H1 (cell line): ENCODE data around the gene PIK3R1. TPM values are rescaled to one million over a fixed set of nuclear protein-coding genes. Genes with fewer than 3 reads are reported as not detected.
A peak's percentile ranks its signal among the peaks of the same experiment; 100 is the strongest.

ENCODE experiments used
- CTCF ChIA-PET: fragments of 300-600 bp; sonication (Branson Sonifier 250); formaldehyde crosslinking; loops from one replicate; lab custom pipeline; 2021; ENCODE audit not compliant: partially characterized antibody; lab: Charles Lee
- POLR2A ChIA-PET: fragments of 300-600 bp; sonication (Branson Sonifier 250); formaldehyde crosslinking; loops from one replicate; lab custom pipeline; 2021; ENCODE audit warnings: inconsistent platforms; ENCODE audit not compliant: partially characterized antibody; lab: Charles Lee
- DNase-seq, 2 experiments: peaks; one replicate each; pipeline versions ENCODE4 v3.0.0 to v3.0.0-alpha.2; 2010 to 2022; ENCODE audit warnings: low spot score in 2 of 2, low read depth in 1 of 2, mixed read lengths in 1 of 2
- FAIRE-seq: peaks from 2 replicates; lab custom pipeline; 2011; peaks lifted over from hg19 to GRCh38; lab: Jason Lieb, UNC
- H2AFZ ChIP-seq: 2 replicates; pipeline ENCODE4 v1.8.1; 2012; ENCODE audit warnings: low read length, inconsistent platforms
- H2AK5ac ChIP-seq: 2 replicates; pipeline ENCODE4 v1.6.1; 2013; ENCODE audit warnings: low read depth, low read length
- H2BK120ac ChIP-seq: replicated peaks from 2 replicates; pipeline ENCODE3; 2013; ENCODE audit warnings: low read depth, low read length, inconsistent platforms
- H2BK12ac ChIP-seq: 2 replicates; pipeline ENCODE4 v1.6.1; 2013; ENCODE audit warnings: low read depth, low read length
- H2BK15ac ChIP-seq: 2 replicates; pipeline ENCODE4 v1.6.1; 2013; ENCODE audit warnings: low read length
- H2BK20ac ChIP-seq: 2 replicates; pipeline ENCODE4 v1.6.1; 2013; ENCODE audit warnings: low read length
- H2BK5ac ChIP-seq: 2 replicates; pipeline ENCODE4 v1.6.1; 2013; ENCODE audit warnings: low read depth, low read length
- H3K14ac ChIP-seq: 2 replicates; pipeline ENCODE4 v1.6.1; 2013; ENCODE audit warnings: inconsistent platforms; ENCODE audit not compliant: insufficient read length
- H3K18ac ChIP-seq: 2 replicates; pipeline ENCODE4 v1.6.1; 2013; ENCODE audit warnings: low read length; ENCODE audit errors: extremely low read depth
- H3K23ac ChIP-seq: 2 replicates; pipeline ENCODE4 v1.6.1; 2013; ENCODE audit warnings: inconsistent platforms; ENCODE audit not compliant: insufficient read length
- H3K23me2 ChIP-seq: 2 replicates; pipeline ENCODE4 v1.6.1; 2013; ENCODE audit warnings: low read depth, low read length
- H3K27ac ChIP-seq: 2 replicates; pipeline ENCODE4 v1.6.1; 2011; ENCODE audit warnings: low read depth, low read length, inconsistent platforms
- H3K27me3 ChIP-seq, 4 experiments: replicated peaks in 1 of 4; 1 replicate in 1 of 4; 2 replicates in 3 of 4; pipeline versions ENCODE4 v1.6.1 to v1.8.1; 2011 to 2013; ENCODE audit warnings: low read length in 3 of 4, mild to moderate bottlenecking in 3 of 4, inconsistent platforms in 2 of 4, mixed read lengths in 2 of 4, moderate library complexity in 1 of 4; ENCODE audit not compliant: control insufficient read depth in 3 of 4, insufficient read depth in 3 of 4; ENCODE audit errors: extremely low read depth in 1 of 4
- H3K36me3 ChIP-seq, 4 experiments: 2 replicates each; pipeline versions ENCODE4 v1.6.1 to v1.8.1; 2011 to 2013; ENCODE audit warnings: mild to moderate bottlenecking in 4 of 4, low read length in 3 of 4, moderate library complexity in 2 of 4, control low read depth in 1 of 4, inconsistent platforms in 1 of 4; ENCODE audit not compliant: insufficient read depth in 4 of 4, control insufficient read depth in 2 of 4
- H3K4ac ChIP-seq: replicated peaks from 2 replicates; pipeline ENCODE3; 2013; ENCODE audit warnings: low read length, low read depth, mixed read lengths, inconsistent platforms; ENCODE audit not compliant: insufficient read length
- H3K4me1 ChIP-seq, 4 experiments: replicated peaks in 1 of 4; 1 replicate in 1 of 4; 2 replicates in 3 of 4; pipeline versions ENCODE4 v1.6.1 to v1.8.1; 2011 to 2013; ENCODE audit warnings: low read length in 3 of 4, inconsistent platforms in 2 of 4, mixed read lengths in 1 of 4; ENCODE audit not compliant: insufficient read depth in 4 of 4, control insufficient read depth in 3 of 4
- H3K4me2 ChIP-seq, 2 experiments: 2 replicates each; pipeline versions ENCODE4 v1.6.1 to v1.8.1; 2011 to 2013; ENCODE audit warnings: low read depth in 2 of 2, low read length in 2 of 2, control low read depth in 1 of 2, inconsistent platforms in 1 of 2, mild to moderate bottlenecking in 1 of 2; ENCODE audit not compliant: insufficient read depth in 1 of 2
- H3K4me3 ChIP-seq, 4 experiments: fragments of 200-600, 300-600 bp in 1 of 4; sonication (generic), shearing (Covaris generic), sonication (Bioruptor Twin) in 1 of 4; 2 replicates each; pipeline versions ENCODE4 v1.5.1 to v1.8.1; 2011 to 2016; ENCODE audit warnings: low read length in 4 of 4, low read depth in 3 of 4, control low read depth in 2 of 4, inconsistent platforms in 2 of 4, mild to moderate bottlenecking in 2 of 4, mixed read lengths in 1 of 4, moderate library complexity in 1 of 4; ENCODE audit not compliant: insufficient read depth in 2 of 4; ENCODE audit errors: extremely low read depth in 1 of 4
- H3K56ac ChIP-seq: replicated peaks from 2 replicates; pipeline ENCODE3; 2013; ENCODE audit warnings: low read depth, mild to moderate bottlenecking, mixed read lengths, low read length, inconsistent platforms; ENCODE audit not compliant: insufficient read length
- H3K79me1 ChIP-seq: 2 replicates; pipeline ENCODE4 v1.6.1; 2013; ENCODE audit warnings: low read depth, low read length, control low read depth
- H3K79me2 ChIP-seq, 2 experiments: 2 replicates each; pipeline versions ENCODE4 v1.6.1 to v1.8.1; 2012 to 2013; ENCODE audit warnings: low read length in 2 of 2, mild to moderate bottlenecking in 2 of 2, inconsistent platforms in 1 of 2; ENCODE audit not compliant: insufficient read depth in 2 of 2, control insufficient read depth in 1 of 2
- H3K9ac ChIP-seq, 4 experiments: replicated peaks in 1 of 4; 1 replicate in 1 of 4; 2 replicates in 3 of 4; pipeline versions ENCODE4 v1.6.1 to v1.8.1; 2011 to 2013; ENCODE audit warnings: low read depth in 3 of 4, low read length in 3 of 4, control low read depth in 2 of 4, mild to moderate bottlenecking in 2 of 4, moderate library complexity in 2 of 4, inconsistent platforms in 1 of 4; ENCODE audit errors: extremely low read depth in 1 of 4
- H3K9me3 ChIP-seq, 2 experiments: 2 replicates each; pipeline versions ENCODE4 v1.6.1 to v1.8.1; 2012 to 2013; ENCODE audit warnings: mild to moderate bottlenecking in 2 of 2, moderate library complexity in 2 of 2, control low read depth in 1 of 2, inconsistent platforms in 1 of 2, low read depth in 1 of 2, low read length in 1 of 2, mixed read lengths in 1 of 2; ENCODE audit not compliant: insufficient read depth in 2 of 2
- H4K20me1 ChIP-seq, 2 experiments: replicated peaks in 1 of 2; 2 replicates each; pipeline versions ENCODE3 to v1.8.1; 2011 to 2013; ENCODE audit warnings: inconsistent platforms in 2 of 2, low read length in 2 of 2, mild to moderate bottlenecking in 1 of 2; ENCODE audit not compliant: insufficient read depth in 2 of 2, control insufficient read depth in 1 of 2
- H4K5ac ChIP-seq: 2 replicates; pipeline ENCODE4 v1.6.1; 2013; ENCODE audit warnings: low read length, low read depth, mixed read lengths, inconsistent platforms; ENCODE audit not compliant: insufficient read length
- H4K8ac ChIP-seq: 2 replicates; pipeline ENCODE4 v1.8.0; 2013; ENCODE audit warnings: mild to moderate bottlenecking, moderate library complexity, low read length, inconsistent platforms; ENCODE audit not compliant: insufficient read depth; ENCODE audit errors: extremely low read depth
- H4K91ac ChIP-seq: replicated peaks from 2 replicates; pipeline ENCODE3; 2013; ENCODE audit warnings: low read length, mixed read lengths, inconsistent platforms; ENCODE audit not compliant: insufficient read length
- ASH2L ChIP-seq: fragments of 200-600, 300-600 bp; sonication (generic); IDR thresholded peaks from one replicate; pipeline ENCODE4 v1.7.1; 2017; ENCODE audit warnings: low read length
- CBX5 ChIP-seq: fragments of 300-800, 300-1000 bp; sonication (generic); IDR thresholded peaks from 2 replicates; pipeline ENCODE4 v1.7.1; 2016; ENCODE audit warnings: antibody characterized with exemption, low read length, low read depth
- EZH2 ChIP-seq: fragments of 200-600 bp; sonication (generic); IDR thresholded peaks from 2 replicates; pipeline ENCODE4 v1.7.1; 2012; ENCODE audit warnings: low read depth, mild to moderate bottlenecking, moderate library complexity, low read length, inconsistent platforms; ENCODE audit not compliant: severe bottlenecking
- POLR2A ChIP-seq, 2 experiments: IDR thresholded peaks; 1 replicate in 1 of 2; 2 replicates in 1 of 2; pipeline ENCODE4 v1.6.1; 2011; ENCODE audit warnings: low read depth in 2 of 2, low read length in 2 of 2, mild to moderate bottlenecking in 2 of 2; ENCODE audit errors: control extremely low read depth in 1 of 2
- POLR2AphosphoS5 ChIP-seq: IDR thresholded peaks from 2 replicates; pipeline ENCODE4 v1.6.1; 2011; ENCODE audit warnings: low read depth, low read length
- RBBP5 ChIP-seq: IDR thresholded peaks from 2 replicates; pipeline ENCODE4 v1.7.1; 2012; ENCODE audit warnings: low read depth, mild to moderate bottlenecking, inconsistent platforms, low read length, moderate library complexity, borderline replicate concordance
- TBP ChIP-seq: IDR thresholded peaks from 2 replicates; pipeline ENCODE4 v1.6.1; 2011; ENCODE audit warnings: low read depth, low read length, improper control_type of control experiment
- YY1 ChIP-seq: IDR thresholded peaks from 2 replicates; pipeline ENCODE4 v1.6.1; 2011; ENCODE audit warnings: low read depth, mild to moderate bottlenecking, low read length
- ZNF274 ChIP-seq: IDR thresholded peaks from 2 replicates; pipeline ENCODE4 v1.7.0; 2012; ENCODE audit warnings: low read length, borderline replicate concordance; ENCODE audit errors: extremely low read depth
- WGBS, 2 experiments: shearing (Covaris generic) in 1 of 2; methylation state at CpG; one replicate each; pipeline versions ENCODE4 v1.1.6 to v1.1.7; 2013 to 2015; ENCODE audit warnings: low lambda C conversion rate in 2 of 2, mixed read lengths in 2 of 2, inconsistent platforms in 1 of 2, low coverage in 1 of 2, missing lambda C conversion rate in 1 of 2; ENCODE audit not compliant: insufficient replicate concordance in 2 of 2, insufficient coverage in 1 of 2, insufficient read length in 1 of 2; ENCODE audit errors: extremely low coverage in 1 of 2, missing lambda C conversion rate in 1 of 2; 5-methylcytosine and 5-hydroxymethylcytosine counted together
- polyA plus RNA-seq, 7 experiments: library from polyadenylated mRNA; depleted of rRNA in 3 of 7; stranded (reverse) in 5 of 7; unstranded in 2 of 7; fragments of >200 nt in 5 of 7; fragments of 200-250 nt in 2 of 7; gene quantifications; 1 replicate in 5 of 7; 2 replicates in 1 of 7; 4 replicates in 1 of 7; pipeline versions ENCODE4 v1.2.1 to v1.2.3, GENCODE V29; 2011 to 2013; ENCODE audit warnings: missing spikeins in 2 of 7, mixed read lengths in 2 of 7
- total RNA-seq: library from RNA; stranded (reverse); fragmentation: NEBNext Ultra II Directional; extraction: Animal tissue kit (Norgen Biotek cat#: 25700); gene quantifications from 2 replicates; pipeline ENCODE4 v1.2.1, GENCODE V29; 2021
- TF ChIP-seq, protein P1 (sequence below): IDR thresholded peaks from 2 replicates; pipeline ENCODE4 v1.6.1; 2012; ENCODE audit warnings: inconsistent platforms

The PIK3R1 gene
- total and polyA plus RNA-seq, 2 of the 8 experiments (the other 6 are each of a cell fraction or from before 2014, with no cell fraction given): 2.3 to 13.7 TPM

DNA sequence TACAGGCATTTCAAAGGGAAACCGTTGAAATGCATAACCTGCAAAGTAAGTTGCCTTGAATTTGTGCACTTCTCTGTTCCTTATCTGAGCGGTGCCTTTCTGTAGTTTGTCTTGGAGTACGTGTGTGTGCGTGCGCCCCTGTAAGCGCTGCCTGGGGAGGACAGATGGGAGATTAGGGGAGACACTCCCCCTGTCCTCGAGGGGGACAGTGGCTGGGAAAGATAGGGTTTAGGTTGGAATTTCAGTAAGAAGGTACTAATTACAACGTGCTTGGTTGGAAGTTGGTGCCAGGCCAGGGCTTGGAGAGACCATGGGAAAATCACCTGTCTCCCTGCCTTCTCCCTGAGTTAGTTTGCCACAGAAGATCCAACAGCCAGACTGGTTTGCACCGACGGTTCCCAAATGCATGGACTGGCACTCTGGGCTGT lies 73.2 kb downstream of the PIK3R1 start:
- H4K20me1 ChIP-seq: no peaks in the 10 kb centered on the region
- no peak overlapping the region for H3K56ac ChIP-seq
- H3K9me3 ChIP-seq: no peaks in the 10 kb centered on the region
- no peak for FAIRE-seq
- 12% methylated on average over 10 of the region's 10 CpGs; no CpG with 5 or more reads in 1 of the 2 experiments for WGBS, 2 experiments
- TF ChIP-seq TBP: no peak
- TF ChIP-seq, protein P1, sequence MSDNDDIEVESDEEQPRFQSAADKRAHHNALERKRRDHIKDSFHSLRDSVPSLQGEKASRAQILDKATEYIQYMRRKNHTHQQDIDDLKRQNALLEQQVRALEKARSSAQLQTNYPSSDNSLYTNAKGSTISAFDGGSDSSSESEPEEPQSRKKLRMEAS: no peak
- TF ChIP-seq CBX5: no peak
- no peak for TF ChIP-seq YY1
- TF ChIP-seq RBBP5: 0 out of 2 replicates have a peak, but pooled peaks have one; percentile 28
- TF ChIP-seq ASH2L: peak; percentile 6
- no peak for TF ChIP-seq EZH2
- no peak for TF ChIP-seq POLR2A (IDR thresholded peaks at IDR 0.05; ENCODE audit: control extremely low read depth in 1 of 2, low read depth in 2 of 2, low read length in 2 of 2)
- TF ChIP-seq ZNF274: no peak
- TF ChIP-seq POLR2AphosphoS5: no peak
- H3K27me3 ChIP-seq: no peaks in the 10 kb centered on the region
- peaks cover 3 to 7% (median 5%) of the 10 kb centered on the region in 4 experiments; a peak in 5 of 7 replicates for H3K4me1 ChIP-seq
- H2BK15ac ChIP-seq: no peak overlapping the region
- DNase-seq: peak in 1 of 2 experiments; percentile 54
- H2BK20ac ChIP-seq: 0 out of 2 replicates have a peak overlapping the region, but pooled peaks have one; percentile 62
- H3K36me3 ChIP-seq: peaks cover 0 to 4% (median 1%) of the 10 kb centered on the region in 4 experiments; a peak in 1 of 8 replicates
- ChIA-PET CTCF (interaction anchor here (1.2 to 1.3 kb wide), 3 partner anchors 10 to 735 kb away, joined by 3 read pairs; no protein-coding TSS in a partner anchor), POLR2A (no interaction called here)
- H3K18ac ChIP-seq: peak overlapping the region; percentile 38; the same call in 1 of the 2 replicates
- peak overlapping the region; percentile 85 to 88 for H3K4me2 ChIP-seq
- H3K23ac ChIP-seq: no peak overlapping the region
- peak overlapping the region; percentile 16 for H4K5ac ChIP-seq
- H3K4ac ChIP-seq: no peak overlapping the region
- peak overlapping the region; percentile 59 to 72 (median 65) for H3K4me3 ChIP-seq
- no peak overlapping the region for H2BK120ac ChIP-seq
- peak overlapping the region; percentile 64; the same call in 1 of the 2 replicates for H2AFZ ChIP-seq
- H2BK12ac ChIP-seq: peak overlapping the region; percentile 77
- H4K8ac ChIP-seq: no peak overlapping the region
- peak overlapping the region in 3 of 4 experiments; percentile 18 to 31 (median 29); a peak in 4 of 7 replicates for H3K9ac ChIP-seq
- no peak overlapping the region for H2AK5ac ChIP-seq
- no peak overlapping the region for H2BK5ac ChIP-seq
- no peaks in the 10 kb centered on the region for H3K79me2 ChIP-seq
- H3K14ac ChIP-seq: no peak overlapping the region
- H4K91ac ChIP-seq: no peak overlapping the region
- peaks cover 8% of the 10 kb centered on the region for H3K23me2 ChIP-seq
- H3K27ac ChIP-seq: no peak overlapping the region
- no peaks in the 10 kb centered on the region for H3K79me1 ChIP-seq
